Hepatocyte (in vitro differentiated cells): ENCODE measurements around the gene FRY.

ENCODE experiments used
- EZH2 ChIP-seq: fragments of 200-600 bp; sonication (generic); IDR thresholded peaks from 2 replicates; pipeline ENCODE4 v1.6.1; 2016; ENCODE audit warnings: antibody characterized with exemption, mild to moderate bottlenecking, borderline replicate concordance
- EZH2phosphoT487 ChIP-seq: fragments of 200-600 bp; sonication (generic); IDR thresholded peaks from one replicate; pipeline ENCODE4 v1.6.1; 2018; ENCODE audit warnings: antibody characterized with exemption, mild to moderate bottlenecking, low read depth, moderate library complexity; ENCODE audit not compliant: unreplicated experiment, severe bottlenecking
- TF ChIP-seq, protein P1 (sequence below): fragments of 200-600 bp; sonication (generic); IDR thresholded peaks from 2 replicates; pipeline ENCODE4 v1.5.1; 2016; ENCODE audit warnings: antibody characterized with exemption, mild to moderate bottlenecking; ENCODE audit not compliant: poor library complexity

DNA sequence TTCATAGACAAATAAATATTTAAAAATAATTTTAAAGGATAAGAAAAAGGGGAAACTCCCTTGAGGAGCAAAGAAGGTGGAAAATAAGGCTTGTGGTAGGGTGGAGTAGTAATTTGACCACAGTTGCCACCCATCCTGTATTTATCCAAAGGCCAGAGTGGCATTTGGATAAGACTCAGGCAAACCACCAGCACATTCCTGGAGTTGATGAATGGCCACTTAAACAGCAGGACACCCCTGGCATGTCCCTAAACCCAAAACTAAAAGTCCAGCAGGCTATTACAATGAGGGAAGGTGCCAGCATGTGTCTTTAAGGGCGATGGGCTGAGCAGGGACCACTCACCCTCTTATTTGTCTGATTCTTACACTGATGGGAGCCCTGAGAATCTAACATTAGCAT, 9.8 kb upstream of the FRY start:
- TF ChIP-seq, protein P1, sequence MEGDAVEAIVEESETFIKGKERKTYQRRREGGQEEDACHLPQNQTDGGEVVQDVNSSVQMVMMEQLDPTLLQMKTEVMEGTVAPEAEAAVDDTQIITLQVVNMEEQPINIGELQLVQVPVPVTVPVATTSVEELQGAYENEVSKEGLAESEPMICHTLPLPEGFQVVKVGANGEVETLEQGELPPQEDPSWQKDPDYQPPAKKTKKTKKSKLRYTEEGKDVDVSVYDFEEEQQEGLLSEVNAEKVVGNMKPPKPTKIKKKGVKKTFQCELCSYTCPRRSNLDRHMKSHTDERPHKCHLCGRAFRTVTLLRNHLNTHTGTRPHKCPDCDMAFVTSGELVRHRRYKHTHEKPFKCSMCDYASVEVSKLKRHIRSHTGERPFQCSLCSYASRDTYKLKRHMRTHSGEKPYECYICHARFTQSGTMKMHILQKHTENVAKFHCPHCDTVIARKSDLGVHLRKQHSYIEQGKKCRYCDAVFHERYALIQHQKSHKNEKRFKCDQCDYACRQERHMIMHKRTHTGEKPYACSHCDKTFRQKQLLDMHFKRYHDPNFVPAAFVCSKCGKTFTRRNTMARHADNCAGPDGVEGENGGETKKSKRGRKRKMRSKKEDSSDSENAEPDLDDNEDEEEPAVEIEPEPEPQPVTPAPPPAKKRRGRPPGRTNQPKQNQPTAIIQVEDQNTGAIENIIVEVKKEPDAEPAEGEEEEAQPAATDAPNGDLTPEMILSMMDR, result no peak
- TF ChIP-seq EZH2 (no peak), EZH2phosphoT487 (no peak)
